ENCODE results near the gene ASB12. TPM values are rescaled to one million over a fixed set of nuclear protein-coding genes. Genes with fewer than 3 reads are reported as not detected.

Gene ASB12
- total and polyA plus RNA-seq, 8 donors, result 0.12 to 0.21 (median 0.15) TPM; not detected in 3

DNA sequence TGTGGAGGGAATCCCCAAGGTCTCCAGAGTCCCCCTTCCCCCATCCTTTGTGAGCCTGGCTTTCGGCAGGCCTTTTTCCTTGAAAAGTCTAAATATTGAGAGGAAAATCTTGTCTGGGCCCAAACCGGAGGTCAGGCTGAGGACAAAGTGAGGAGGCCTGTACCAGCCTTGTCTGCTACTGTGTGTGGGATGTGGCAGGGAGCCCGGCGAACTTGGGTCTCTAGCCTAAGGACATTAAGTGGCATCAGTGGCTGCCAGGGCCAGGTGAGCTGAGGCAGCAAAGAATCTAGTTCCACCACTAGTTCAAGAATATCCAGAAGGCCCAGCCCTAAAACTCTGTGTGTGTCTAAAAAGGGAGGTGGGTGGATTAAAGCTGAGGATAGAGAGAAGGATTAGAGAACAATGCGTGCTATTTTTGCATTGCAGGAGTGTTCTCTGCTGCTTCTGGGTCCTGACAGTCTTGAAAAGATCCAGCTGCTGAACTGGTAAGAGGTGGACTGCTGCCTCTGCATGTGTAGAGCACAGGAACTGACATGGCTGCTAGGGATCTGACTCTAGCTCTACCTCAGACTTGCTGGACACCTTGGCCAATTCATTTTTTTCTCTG is 23.7 kb downstream of the ASB12 start:
- intact Hi-C loops (cut with DNase I), result no loop called here
- Histone ChIP-seq H3K9me3 (no peaks in the 10 kb centered on the region), H3K4me1 (peaks cover 0 to 9% (median 2%) of the 10 kb centered on the region in 3 donors), H3K27me3 (no peaks in the 10 kb centered on the region), H3K27ac (peak overlapping the region; percentile 81 to 94 (median 89)), H3K4me3 (peak overlapping the region in 3 of 4 donors; percentile 45 to 60 (median 55)), H3K36me3 (no peaks in the 10 kb centered on the region)
- 19 to 43% methylated on average over 5 of the region's 5 CpGs for WGBS, 2 donors
- TF ChIP-seq, protein P1, sequence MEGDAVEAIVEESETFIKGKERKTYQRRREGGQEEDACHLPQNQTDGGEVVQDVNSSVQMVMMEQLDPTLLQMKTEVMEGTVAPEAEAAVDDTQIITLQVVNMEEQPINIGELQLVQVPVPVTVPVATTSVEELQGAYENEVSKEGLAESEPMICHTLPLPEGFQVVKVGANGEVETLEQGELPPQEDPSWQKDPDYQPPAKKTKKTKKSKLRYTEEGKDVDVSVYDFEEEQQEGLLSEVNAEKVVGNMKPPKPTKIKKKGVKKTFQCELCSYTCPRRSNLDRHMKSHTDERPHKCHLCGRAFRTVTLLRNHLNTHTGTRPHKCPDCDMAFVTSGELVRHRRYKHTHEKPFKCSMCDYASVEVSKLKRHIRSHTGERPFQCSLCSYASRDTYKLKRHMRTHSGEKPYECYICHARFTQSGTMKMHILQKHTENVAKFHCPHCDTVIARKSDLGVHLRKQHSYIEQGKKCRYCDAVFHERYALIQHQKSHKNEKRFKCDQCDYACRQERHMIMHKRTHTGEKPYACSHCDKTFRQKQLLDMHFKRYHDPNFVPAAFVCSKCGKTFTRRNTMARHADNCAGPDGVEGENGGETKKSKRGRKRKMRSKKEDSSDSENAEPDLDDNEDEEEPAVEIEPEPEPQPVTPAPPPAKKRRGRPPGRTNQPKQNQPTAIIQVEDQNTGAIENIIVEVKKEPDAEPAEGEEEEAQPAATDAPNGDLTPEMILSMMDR (IDR thresholded peaks at IDR 0.05), result no peak
- FAIRE-seq, result no peak
- peak in 4 of 6 donors; percentile 2 to 46 (median 30) for DNase-seq
- ATAC-seq, result no peak

- Histone ChIP-seq H3K4me3 (peak overlapping the region; percentile 45 to 60 (median 55)), H3K36me3 (no peaks in the 10 kb centered on the region), H3K27me3 (no peaks in the 10 kb centered on the region), H3K9me3 (no peaks in the 10 kb centered on the region), H3K27ac (peak overlapping the region; percentile 81 to 94 (median 89)), H3K4me1 (peaks cover 0 to 9% (median 2%) of the 10 kb centered on the region in 3 donors)
- intact Hi-C loops (cut with DNase I), result no loop called here
- peak; percentile 84 to 93 (median 86) for ATAC-seq
- peak; percentile 75 for FAIRE-seq
- TF ChIP-seq, protein P1 (IDR thresholded peaks at IDR 0.05), result no peak
- 0 to 39% methylated on average over 44 to 45 of the region's 45 CpGs for WGBS, 2 donors
- peak; percentile 91 to 95 (median 93) for DNase-seq
Measured at GRCh38 chrX:64205735-64206501, 24.5 kb downstream of the ASB12 start.

DNA sequence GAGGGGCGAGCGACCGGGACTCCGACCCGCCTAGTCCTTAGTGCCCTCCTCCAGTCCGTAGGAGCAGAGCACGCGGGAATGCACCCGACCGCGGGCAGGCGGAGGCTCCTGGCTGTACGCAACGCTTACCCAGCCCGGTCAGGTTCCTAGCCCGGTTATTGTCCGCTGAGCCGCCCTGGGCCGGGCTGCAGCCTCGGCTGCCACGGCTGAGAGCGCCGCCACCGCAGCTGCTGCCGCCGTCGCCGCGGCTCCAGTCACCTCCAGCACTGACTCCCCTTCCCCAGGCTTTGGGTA is 25.0 kb downstream of the ASB12 start, which contains the start of gene AMER1:
Gene AMER1, minus strand, starts transcription at position 268 of the 294 bp plus-strand sequence. CDS start 12,422 bp downstream, outside the sequence.
- 0 to 27% methylated on average over 29 of the region's 29 CpGs for WGBS, 2 donors
- FAIRE-seq (no peak), DNase-seq (no peak), ATAC-seq (peak; percentile 39 to 62 (median 54))
- intact Hi-C loops (cut with DNase I), result no loop called here
- Histone ChIP-seq H3K36me3 (no peaks in the 10 kb centered on the region), H3K4me1 (peaks cover 0 to 9% (median 2%) of the 10 kb centered on the region in 3 donors), H3K9me3 (no peaks in the 10 kb centered on the region), H3K27ac (peak within 1 kb of the TSS; percentile 81 to 94 (median 89)), H3K27me3 (no peaks in the 10 kb centered on the region), H3K4me3 (peak within 1 kb of the TSS; percentile 45 to 60 (median 55))
- TF ChIP-seq, protein P1 (IDR thresholded peaks at IDR 0.05), result no peak

DNA sequence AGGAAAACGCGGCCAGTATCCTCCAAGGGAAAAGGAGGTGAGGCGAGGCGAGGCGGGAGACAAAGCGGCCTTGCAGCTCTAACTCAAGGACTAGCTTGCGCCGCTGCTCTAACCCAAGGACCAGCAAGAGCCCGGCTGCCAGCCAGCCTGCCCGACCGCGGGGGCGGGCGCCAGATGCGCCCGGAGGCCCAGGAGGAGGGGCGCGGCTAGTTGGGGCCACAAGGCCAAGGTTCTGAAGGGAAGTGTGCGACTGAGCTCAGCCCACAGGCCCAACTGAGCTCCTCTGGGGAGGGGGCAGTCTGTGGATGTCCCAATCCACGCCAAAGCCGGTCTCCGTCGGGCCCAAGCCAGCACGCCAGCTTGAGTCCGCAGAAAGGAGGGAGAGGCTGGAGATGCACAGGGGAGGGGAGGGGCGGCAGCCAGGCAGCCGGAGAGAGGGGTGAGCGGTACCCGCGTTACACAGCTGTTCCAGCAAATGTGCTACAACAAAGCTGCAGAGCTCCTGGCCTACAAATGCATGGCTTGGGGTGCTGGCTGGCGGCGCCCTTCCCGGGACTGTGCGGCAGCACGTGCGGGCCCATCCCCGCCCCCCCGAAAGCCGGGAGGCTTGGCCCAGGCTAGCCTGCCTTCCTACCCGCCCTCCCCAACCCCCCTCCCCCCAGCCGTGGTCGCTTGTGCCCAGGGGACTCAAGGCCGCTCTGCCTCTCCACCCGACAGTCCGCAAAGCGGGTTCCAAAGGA is 25.5 kb downstream of the ASB12 start:
- Histone ChIP-seq H3K9me3 (no peaks in the 10 kb centered on the region), H3K36me3 (no peaks in the 10 kb centered on the region), H3K27me3 (no peaks in the 10 kb centered on the region), H3K4me1 (peaks cover 0 to 9% (median 2%) of the 10 kb centered on the region in 3 donors), H3K27ac (peak overlapping the region; percentile 81 to 94 (median 89)), H3K4me3 (peak overlapping the region; percentile 45 to 60 (median 55))
- TF ChIP-seq, protein P1 (IDR thresholded peaks at IDR 0.05), result no peak
- intact Hi-C loops (cut with DNase I), result no loop called here
- peak; percentile 18 to 33 (median 28) for ATAC-seq
- DNase-seq, result peak; percentile 34 to 79 (median 54)
- 0 to 29% methylated on average over 39 to 46 of the region's 46 CpGs for WGBS, 2 donors
- FAIRE-seq, result no peak

All from pancreas (tissue), 10 donors.